ENCODE measurements around the gene FILIP1. TPM values are rescaled to one million over a fixed set of nuclear protein-coding genes. Genes with fewer than 3 reads are reported as not detected.

FILIP1 gene
- total RNA-seq, 1 donor from 2014 or later = 3.2 TPM

DNA sequence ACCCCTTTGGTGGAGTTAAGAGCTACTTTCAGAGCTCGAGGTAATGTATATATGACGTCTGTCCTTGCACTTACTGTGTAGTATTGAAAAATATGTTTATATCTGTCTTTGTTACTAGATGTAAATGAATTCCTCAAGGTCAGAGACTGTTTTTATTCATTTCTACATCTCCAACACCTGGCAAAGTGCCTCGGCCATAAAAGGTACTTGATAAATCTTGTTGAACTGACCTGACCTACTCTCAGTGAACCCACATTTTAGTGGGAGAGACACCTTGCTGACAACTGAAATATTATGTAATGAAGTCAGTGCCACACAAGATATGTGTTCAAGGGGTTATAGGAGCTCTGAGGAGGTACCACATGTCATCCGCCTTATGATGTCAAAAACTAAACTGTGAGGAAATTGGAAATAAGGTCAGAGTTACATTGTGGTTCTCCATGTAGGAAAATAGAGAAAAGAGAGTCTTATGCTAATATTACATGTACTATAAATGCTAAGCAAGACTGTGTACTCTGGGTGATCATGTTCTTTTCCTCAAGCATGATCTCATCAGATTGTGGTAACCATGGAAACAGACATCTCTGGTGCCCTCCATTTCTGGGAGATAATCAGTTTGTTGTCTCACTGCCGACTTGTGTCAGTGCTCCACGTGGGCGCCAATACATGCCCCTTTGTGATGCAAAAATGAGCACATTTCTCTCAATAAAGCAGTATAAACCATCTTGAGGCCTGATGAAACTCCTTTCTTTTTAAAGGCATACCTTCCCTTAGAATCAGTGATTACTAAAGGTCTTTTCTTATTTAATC, 203.3 kb downstream of the FILIP1 start:
- no peak for TF ChIP-seq CTCF (IDR thresholded peaks at IDR 0.05)
- no peak for TF ChIP-seq POLR2AphosphoS5 (IDR thresholded peaks at IDR 0.05; ENCODE audit: insufficient read depth in 1 of 2, low read depth in 1 of 2)
- TF ChIP-seq POLR2A (IDR thresholded peaks at IDR 0.05) = no peak
- no peak for DNase-seq (ENCODE audit: extremely low spot score in 2 of 2)
- H3K4me3 ChIP-seq = no peak overlapping the region
- H3K27ac ChIP-seq = no peak overlapping the region
- no peaks in the 10 kb centered on the region for H3K27me3 ChIP-seq
- H3K9me3 ChIP-seq = no peaks in the 10 kb centered on the region
- no peaks in the 10 kb centered on the region for H3K36me3 ChIP-seq
- H3K4me1 ChIP-seq = peaks cover 19% of the 10 kb centered on the region
- intact Hi-C loops (cut with DNase I) = no loop called here

- Histone ChIP-seq H3K27ac (no peak overlapping the region), H3K4me1 (peaks cover 24% of the 10 kb centered on the region), H3K4me3 (no peak overlapping the region), H3K36me3 (no peaks in the 10 kb centered on the region), H3K27me3 (no peaks in the 10 kb centered on the region), H3K9me3 (no peaks in the 10 kb centered on the region)
- intact Hi-C loops (cut with DNase I) = no loop called here
- no peak for DNase-seq (ENCODE audit: extremely low spot score in 2 of 2)
- no peak for TF ChIP-seq POLR2A (IDR thresholded peaks at IDR 0.05)
- TF ChIP-seq POLR2AphosphoS5 (IDR thresholded peaks at IDR 0.05; ENCODE audit: insufficient read depth in 1 of 2, low read depth in 1 of 2) = no peak
- no peak for TF ChIP-seq CTCF (IDR thresholded peaks at IDR 0.05)
Observed at GRCh38 chr6:75288023-75288422, 205.6 kb downstream of the FILIP1 start.

- intact Hi-C loops (cut with DNase I) = no loop called here
- no peak overlapping the region for H3K4me3 ChIP-seq
- no peaks in the 10 kb centered on the region for H3K9me3 ChIP-seq
- no peak for DNase-seq (ENCODE audit: extremely low spot score in 2 of 2)
- peaks cover 30% of the 10 kb centered on the region for H3K4me1 ChIP-seq
- H3K27me3 ChIP-seq = no peaks in the 10 kb centered on the region
- no peak overlapping the region for H3K27ac ChIP-seq
- H3K36me3 ChIP-seq = no peaks in the 10 kb centered on the region
- TF ChIP-seq POLR2AphosphoS5 (IDR thresholded peaks at IDR 0.05; ENCODE audit: insufficient read depth in 1 of 2, low read depth in 1 of 2) (no peak), CTCF (IDR thresholded peaks at IDR 0.05) (no peak), POLR2A (IDR thresholded peaks at IDR 0.05) (no peak)
Observed at GRCh38 chr6:75287424-75287823, 206.2 kb downstream of the FILIP1 start.

- no peak for TF ChIP-seq POLR2AphosphoS5 (IDR thresholded peaks at IDR 0.05; ENCODE audit: insufficient read depth in 1 of 2, low read depth in 1 of 2)
- TF ChIP-seq CTCF (IDR thresholded peaks at IDR 0.05) = no peak
- no peak for TF ChIP-seq POLR2A (IDR thresholded peaks at IDR 0.05)
- H3K27ac ChIP-seq = no peak overlapping the region
- no peaks in the 10 kb centered on the region for H3K36me3 ChIP-seq
- DNase-seq (ENCODE audit: extremely low spot score in 2 of 2) = no peak
- no peak overlapping the region for H3K4me3 ChIP-seq
- no peaks in the 10 kb centered on the region for H3K9me3 ChIP-seq
- intact Hi-C loops (cut with DNase I) = no loop called here
- no peaks in the 10 kb centered on the region for H3K27me3 ChIP-seq
- peaks cover 35% of the 10 kb centered on the region for H3K4me1 ChIP-seq
Observed at GRCh38 chr6:75286955-75287354, 206.6 kb downstream of the FILIP1 start.

- H3K36me3 ChIP-seq = no peaks in the 10 kb centered on the region
- intact Hi-C loops (cut with DNase I) = no loop called here
- DNase-seq (ENCODE audit: extremely low spot score in 2 of 2) = no peak
Observed at GRCh38 chr6:75285283-75285639, 208.3 kb downstream of the FILIP1 start.

More at GRCh38 chr6:75285283-75285639, 208.3 kb downstream of the FILIP1 start:
- peak overlapping the region; percentile 60 to 80 for H3K4me3 ChIP-seq
- no peak for TF ChIP-seq POLR2AphosphoS5 (IDR thresholded peaks at IDR 0.05; ENCODE audit: insufficient read depth in 1 of 2, low read depth in 1 of 2)
- TF ChIP-seq POLR2A (IDR thresholded peaks at IDR 0.05) = no peak
- TF ChIP-seq CTCF (IDR thresholded peaks at IDR 0.05) = no peak
- peak overlapping the region; percentile 72 for H3K27ac ChIP-seq
- H3K4me1 ChIP-seq = peaks cover 52% of the 10 kb centered on the region
- H3K27me3 ChIP-seq = no peaks in the 10 kb centered on the region
- H3K9me3 ChIP-seq = no peaks in the 10 kb centered on the region
